Caco-2 (cell line): ENCODE results near the gene BCR. TPM values are rescaled to one million over a fixed set of nuclear protein-coding genes. Genes with fewer than 3 reads are reported as not detected.

Experiments used
- BruUV-seq: library from RNA; stranded (reverse); fragments of 400-500 nt; replicated peaks from 2 replicates; lab custom pipeline; 2021; lab: Mats Ljungman, UMichigan
- CTCF ChIA-PET: fragments of 300-600 bp; sonication (Branson Sonifier 250); formaldehyde crosslinking; loops from one replicate; lab custom pipeline; 2022; ENCODE audit warnings: antibody characterized with exemption; lab: Charles Lee
- POLR2A ChIA-PET: fragments of 300-600 bp; sonication (Branson Sonifier 250); formaldehyde crosslinking; loops from one replicate; lab custom pipeline; 2022; ENCODE audit warnings: antibody characterized with exemption; lab: Charles Lee
- DNase-seq, 2 experiments: peaks; one replicate each; pipeline versions ENCODE4 v3.0.0 to v3.0.0-alpha.2; 2020 to 2022
- H3K27me3 ChIP-seq: replicated peaks from 2 replicates; pipeline ENCODE4 v1.6.0; 2011; ENCODE audit warnings: low read length; ENCODE audit not compliant: control insufficient read depth, insufficient read depth
- H3K36me3 ChIP-seq: 2 replicates; pipeline ENCODE4 v1.5.1; 2011; ENCODE audit warnings: low read length; ENCODE audit not compliant: control insufficient read depth, insufficient read depth
- H3K4me1 ChIP-seq: fragments of 250-450 bp; sonication (Bioruptor Pico); 2 replicates; pipeline ENCODE4 v1.5.1; 2020; ENCODE audit warnings: mild to moderate bottlenecking
- H3K4me3 ChIP-seq: 2 replicates; pipeline ENCODE4 v1.5.1; 2011; ENCODE audit warnings: low read depth, mild to moderate bottlenecking, control low read depth, low read length
- H3K9me3 ChIP-seq: fragments of 250-450 bp; sonication (Bioruptor Pico); 2 replicates; pipeline ENCODE4 v1.5.1; 2020; ENCODE audit warnings: mild to moderate bottlenecking, moderate library complexity
- H3K27ac Mint-ChIP-seq: one replicate; pipeline ENCODE4 v1.8.0; 2022; ENCODE audit warnings: mixed read lengths; ENCODE audit not compliant: unreplicated experiment
- H3K27me3 Mint-ChIP-seq: one replicate; pipeline ENCODE4 v1.8.0; 2022; ENCODE audit warnings: mixed read lengths; ENCODE audit not compliant: insufficient read depth, unreplicated experiment
- H3K36me3 Mint-ChIP-seq: one replicate; pipeline ENCODE4 v1.8.0; 2022; ENCODE audit warnings: mild to moderate bottlenecking, mixed read lengths; ENCODE audit not compliant: insufficient read depth, unreplicated experiment
- H3K4me1 Mint-ChIP-seq: one replicate; pipeline ENCODE4 v1.8.0; 2022; ENCODE audit warnings: low read depth, mixed read lengths; ENCODE audit not compliant: unreplicated experiment
- H3K4me3 Mint-ChIP-seq: one replicate; pipeline ENCODE4 v1.8.0; 2022; ENCODE audit warnings: mild to moderate bottlenecking, moderate library complexity, mixed read lengths; ENCODE audit not compliant: unreplicated experiment
- H3K9me3 Mint-ChIP-seq: one replicate; pipeline ENCODE4 v1.8.0; 2022; ENCODE audit warnings: mixed read lengths; ENCODE audit not compliant: unreplicated experiment
- intact Hi-C: fragments of 100-400 bp; cut with micrococcal nuclease; formaldehyde crosslinking; loops from one replicate; pipeline ENCODE4 v1.10.0; 2022; ENCODE audit not compliant: unreplicated experiment
- total RNA-seq: library from RNA; stranded (reverse); gene quantifications from 2 replicates; pipeline ENCODE4 v1.2.3, GENCODE V29; 2022
- TF ChIP-seq, protein P1 (sequence below), 2 experiments: fragments of 200-600 bp in 1 of 2; IDR thresholded peaks; 1 replicate in 1 of 2; 2 replicates in 1 of 2; pipeline versions ENCODE4 v1.5.1 to v1.8.0; 2011 to 2022; ENCODE audit warnings: antibody characterized with exemption in 1 of 2, control low read depth in 1 of 2, inconsistent platforms in 1 of 2, low read depth in 1 of 2, low read length in 1 of 2, mild to moderate bottlenecking in 1 of 2, moderate library complexity in 1 of 2; ENCODE audit not compliant: insufficient read depth in 1 of 2, severe bottlenecking in 1 of 2, unreplicated experiment in 1 of 2

The BCR gene
- total RNA-seq, 1 experiment from 2014 or later: 87.4 TPM

GRCh38 chr22:23253475-23254055, 73.3 kb downstream of the BCR start:
- Mint-ChIP-seq H3K4me3 (no peak overlapping the region), H3K9me3 (no peaks in the 10 kb centered on the region), H3K4me1 (peaks cover 24% of the 10 kb centered on the region), H3K27ac (no peak overlapping the region), H3K27me3 (no peaks in the 10 kb centered on the region), H3K36me3 (peaks cover 16% of the 10 kb centered on the region)
- peaks cover 27% of the 10 kb centered on the region for H3K4me1 ChIP-seq
- intact Hi-C loops: no loop called here
- DNase-seq: no peak
- no peaks in the 10 kb centered on the region for H3K9me3 ChIP-seq
- POLR2A ChIA-PET: no interaction called here
- CTCF ChIA-PET: interaction anchor here (0.6 kb wide), 1 partner anchor 254 kb away, joined by 3 read pairs; no protein-coding TSS in a partner anchor
- no peaks in the 10 kb centered on the region; the same call in 1 of the 2 replicates for H3K36me3 ChIP-seq
- H3K27me3 ChIP-seq: no peaks in the 10 kb centered on the region
- TF ChIP-seq, protein P1, sequence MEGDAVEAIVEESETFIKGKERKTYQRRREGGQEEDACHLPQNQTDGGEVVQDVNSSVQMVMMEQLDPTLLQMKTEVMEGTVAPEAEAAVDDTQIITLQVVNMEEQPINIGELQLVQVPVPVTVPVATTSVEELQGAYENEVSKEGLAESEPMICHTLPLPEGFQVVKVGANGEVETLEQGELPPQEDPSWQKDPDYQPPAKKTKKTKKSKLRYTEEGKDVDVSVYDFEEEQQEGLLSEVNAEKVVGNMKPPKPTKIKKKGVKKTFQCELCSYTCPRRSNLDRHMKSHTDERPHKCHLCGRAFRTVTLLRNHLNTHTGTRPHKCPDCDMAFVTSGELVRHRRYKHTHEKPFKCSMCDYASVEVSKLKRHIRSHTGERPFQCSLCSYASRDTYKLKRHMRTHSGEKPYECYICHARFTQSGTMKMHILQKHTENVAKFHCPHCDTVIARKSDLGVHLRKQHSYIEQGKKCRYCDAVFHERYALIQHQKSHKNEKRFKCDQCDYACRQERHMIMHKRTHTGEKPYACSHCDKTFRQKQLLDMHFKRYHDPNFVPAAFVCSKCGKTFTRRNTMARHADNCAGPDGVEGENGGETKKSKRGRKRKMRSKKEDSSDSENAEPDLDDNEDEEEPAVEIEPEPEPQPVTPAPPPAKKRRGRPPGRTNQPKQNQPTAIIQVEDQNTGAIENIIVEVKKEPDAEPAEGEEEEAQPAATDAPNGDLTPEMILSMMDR (IDR thresholded peaks at IDR 0.05; ENCODE audit: insufficient read depth in 1 of 2, low read depth in 1 of 2, low read length in 1 of 2, severe bottlenecking in 1 of 2, unreplicated experiment in 1 of 2): no peak
- BruUV-seq: no TSS peak
- H3K4me3 ChIP-seq: no peak overlapping the region

DNA sequence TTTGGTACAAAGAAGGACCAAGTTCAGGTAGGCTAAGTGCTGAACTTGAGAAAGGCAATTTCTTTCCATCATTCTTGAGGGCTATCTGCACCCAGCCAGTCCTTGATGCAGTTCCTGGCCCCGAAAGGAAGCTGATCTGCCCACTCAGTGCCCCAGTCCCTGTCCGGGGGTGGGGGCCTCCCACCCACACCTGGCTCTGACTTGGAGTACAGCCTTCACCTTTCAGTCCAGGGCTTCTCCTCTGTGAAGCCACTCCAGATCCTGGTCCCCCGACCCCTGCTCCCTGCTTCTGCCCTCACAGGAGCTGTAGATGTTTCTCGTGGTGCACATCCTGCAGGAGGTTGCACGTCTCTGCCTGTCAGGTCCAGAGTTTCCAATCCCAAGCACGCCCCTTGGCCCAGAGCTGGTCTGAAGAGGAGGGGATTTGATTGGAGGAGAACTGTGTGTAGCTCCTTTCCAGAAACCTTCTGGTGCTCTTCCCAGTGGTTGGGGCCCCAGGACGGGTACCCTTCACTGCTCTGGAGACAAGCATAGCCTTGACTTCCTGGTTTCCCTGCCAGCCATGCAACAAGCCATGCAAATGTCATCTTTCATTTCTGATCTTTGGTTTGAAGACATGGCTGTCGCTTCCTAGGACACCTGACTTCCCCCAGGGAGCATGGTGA, 75.3 kb downstream of the BCR start:
- TF ChIP-seq, protein P1 (IDR thresholded peaks at IDR 0.05; ENCODE audit: insufficient read depth in 1 of 2, low read depth in 1 of 2, low read length in 1 of 2, severe bottlenecking in 1 of 2, unreplicated experiment in 1 of 2): no peak
- Histone ChIP-seq H3K36me3 (no peaks in the 10 kb centered on the region; the same call in 1 of the 2 replicates), H3K4me1 (peaks cover 11% of the 10 kb centered on the region), H3K27me3 (no peaks in the 10 kb centered on the region), H3K4me3 (no peak overlapping the region), H3K9me3 (no peaks in the 10 kb centered on the region)
- DNase-seq: no peak
- POLR2A ChIA-PET: no interaction called here
- no peaks in the 10 kb centered on the region for H3K9me3 Mint-ChIP-seq
- H3K4me1 Mint-ChIP-seq: peaks cover 10% of the 10 kb centered on the region
- no TSS peak for BruUV-seq
- CTCF ChIA-PET: no interaction called here
- H3K27me3 Mint-ChIP-seq: no peaks in the 10 kb centered on the region
- intact Hi-C loops: no loop called here
- no peak overlapping the region for H3K4me3 Mint-ChIP-seq
- no peak overlapping the region for H3K27ac Mint-ChIP-seq
- peaks cover 28% of the 10 kb centered on the region for H3K36me3 Mint-ChIP-seq

DNA sequence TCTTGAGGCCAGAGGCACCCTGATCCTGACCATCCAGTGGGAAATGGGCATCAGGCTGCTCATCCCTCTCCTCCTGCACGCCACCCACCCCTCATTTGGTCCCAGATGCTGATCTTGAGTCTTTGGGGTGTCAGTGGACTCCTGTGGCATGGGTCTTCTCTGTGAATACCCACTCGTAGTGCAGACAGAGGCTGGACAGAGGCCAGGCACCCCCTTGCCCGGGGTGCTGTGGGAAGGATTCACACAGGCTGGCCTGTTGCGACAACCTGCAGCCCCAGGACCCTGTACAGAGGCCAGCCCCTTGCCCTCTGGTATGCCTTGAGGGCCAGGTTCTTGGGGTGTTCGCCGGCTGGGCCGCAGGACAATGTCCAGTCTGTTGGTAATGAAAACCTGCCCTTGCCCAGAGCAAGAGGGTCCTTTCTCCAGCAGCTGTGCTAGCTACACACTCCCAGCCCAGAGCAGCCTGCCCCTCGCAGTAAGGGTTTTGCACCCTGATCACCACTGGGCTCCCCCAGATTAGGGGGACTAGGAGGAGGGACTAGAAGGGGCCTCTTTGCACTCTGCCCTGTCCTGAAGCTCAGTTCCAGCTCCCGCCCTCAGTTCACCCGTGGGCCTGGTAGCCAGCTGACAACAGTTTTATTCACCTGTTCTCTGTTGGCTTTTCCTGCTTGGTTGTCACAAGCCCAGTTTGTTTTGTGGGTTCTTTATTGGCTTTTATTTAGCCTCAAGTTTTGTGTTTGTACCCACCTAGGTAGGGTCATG, 76.0 kb downstream of the BCR start:
- TF ChIP-seq, protein P1 (IDR thresholded peaks at IDR 0.05; ENCODE audit: insufficient read depth in 1 of 2, low read depth in 1 of 2, low read length in 1 of 2, severe bottlenecking in 1 of 2, unreplicated experiment in 1 of 2): no peak
- DNase-seq: no peak
- POLR2A ChIA-PET: no interaction called here
- Mint-ChIP-seq H3K27me3 (no peaks in the 10 kb centered on the region), H3K36me3 (peaks cover 32% of the 10 kb centered on the region), H3K4me1 (peaks cover 6% of the 10 kb centered on the region), H3K9me3 (no peaks in the 10 kb centered on the region), H3K4me3 (no peak overlapping the region), H3K27ac (no peak overlapping the region)
- intact Hi-C loops: no loop called here
- no peak overlapping the region for H3K4me3 ChIP-seq
- CTCF ChIA-PET: no interaction called here
- H3K9me3 ChIP-seq: no peaks in the 10 kb centered on the region
- no TSS peak for BruUV-seq
- H3K36me3 ChIP-seq: no peaks in the 10 kb centered on the region; the same call in 1 of the 2 replicates
- no peaks in the 10 kb centered on the region for H3K27me3 ChIP-seq
- peaks cover 5% of the 10 kb centered on the region for H3K4me1 ChIP-seq
